CD4-positive, alpha-beta T cell treated with Interleukin-6 at 100 ng/mL for 8 hours (primary cell): ENCODE results near the gene DCLK1.

Experiments
- DNase-seq: peaks from one replicate; pipeline ENCODE4 v3.0.0-alpha.2; 2020; ENCODE audit warnings: mixed read lengths, low spot score

DCLK1 gene

GRCh38 chr13:36033035-36033434, 98.1 kb downstream of the DCLK1 start:
- DNase-seq: no peak

GRCh38 chr13:36031490-36031889, 99.7 kb downstream of the DCLK1 start:
- no peak for DNase-seq

- no peak for DNase-seq
These were observed 100.4 kb downstream of the DCLK1 start for GRCh38 chr13:36030670-36031331.

GRCh38 chr13:36029166-36029565, 102.0 kb downstream of the DCLK1 start:
- no peak for DNase-seq

GRCh38 chr13:36028359-36029025, 102.7 kb downstream of the DCLK1 start:
- DNase-seq: no peak

- DNase-seq: no peak
These were observed 104.7 kb downstream of the DCLK1 start for GRCh38 chr13:36026531-36026930.

- DNase-seq: no peak
These were observed 116.4 kb downstream of the DCLK1 start for GRCh38 chr13:36014763-36015162.

GRCh38 chr13:36006894-36007675, 124.1 kb downstream of the DCLK1 start:
- DNase-seq: no peak

GRCh38 chr13:36006347-36006746, 124.8 kb downstream of the DCLK1 start:
- no peak for DNase-seq

GRCh38 chr13:36001561-36001960, 129.6 kb downstream of the DCLK1 start:
- DNase-seq: no peak

- no peak for DNase-seq
These were observed 131.2 kb downstream of the DCLK1 start for GRCh38 chr13:36000028-36000427.

- no peak for DNase-seq
These were observed 134.8 kb downstream of the DCLK1 start for GRCh38 chr13:35996360-35996759.

- no peak for DNase-seq
These were observed 136.0 kb downstream of the DCLK1 start for GRCh38 chr13:35995136-35995535.

GRCh38 chr13:35994131-35994966, 136.8 kb downstream of the DCLK1 start:
- DNase-seq: no peak

GRCh38 chr13:35993686-35994085, 137.5 kb downstream of the DCLK1 start:
- DNase-seq: no peak

GRCh38 chr13:35992964-35993363, 138.2 kb downstream of the DCLK1 start:
- DNase-seq: no peak

GRCh38 chr13:35990196-35990595, 141.0 kb downstream of the DCLK1 start:
- DNase-seq: no peak

GRCh38 chr13:35988648-35989081, 142.5 kb downstream of the DCLK1 start:
- DNase-seq: no peak

GRCh38 chr13:35987572-35988513, 143.3 kb downstream of the DCLK1 start:
- no peak for DNase-seq

GRCh38 chr13:35984776-35985453, 146.3 kb downstream of the DCLK1 start:
- no peak for DNase-seq
